ENCODE measurements around the gene MOV10L1. TPM values are rescaled to one million over a fixed set of nuclear protein-coding genes. Genes with fewer than 3 reads are reported as not detected.

MOV10L1 gene
- total RNA-seq, 2 experiments from 2014 or later, result 0.11 TPM; not detected in 1

DNA sequence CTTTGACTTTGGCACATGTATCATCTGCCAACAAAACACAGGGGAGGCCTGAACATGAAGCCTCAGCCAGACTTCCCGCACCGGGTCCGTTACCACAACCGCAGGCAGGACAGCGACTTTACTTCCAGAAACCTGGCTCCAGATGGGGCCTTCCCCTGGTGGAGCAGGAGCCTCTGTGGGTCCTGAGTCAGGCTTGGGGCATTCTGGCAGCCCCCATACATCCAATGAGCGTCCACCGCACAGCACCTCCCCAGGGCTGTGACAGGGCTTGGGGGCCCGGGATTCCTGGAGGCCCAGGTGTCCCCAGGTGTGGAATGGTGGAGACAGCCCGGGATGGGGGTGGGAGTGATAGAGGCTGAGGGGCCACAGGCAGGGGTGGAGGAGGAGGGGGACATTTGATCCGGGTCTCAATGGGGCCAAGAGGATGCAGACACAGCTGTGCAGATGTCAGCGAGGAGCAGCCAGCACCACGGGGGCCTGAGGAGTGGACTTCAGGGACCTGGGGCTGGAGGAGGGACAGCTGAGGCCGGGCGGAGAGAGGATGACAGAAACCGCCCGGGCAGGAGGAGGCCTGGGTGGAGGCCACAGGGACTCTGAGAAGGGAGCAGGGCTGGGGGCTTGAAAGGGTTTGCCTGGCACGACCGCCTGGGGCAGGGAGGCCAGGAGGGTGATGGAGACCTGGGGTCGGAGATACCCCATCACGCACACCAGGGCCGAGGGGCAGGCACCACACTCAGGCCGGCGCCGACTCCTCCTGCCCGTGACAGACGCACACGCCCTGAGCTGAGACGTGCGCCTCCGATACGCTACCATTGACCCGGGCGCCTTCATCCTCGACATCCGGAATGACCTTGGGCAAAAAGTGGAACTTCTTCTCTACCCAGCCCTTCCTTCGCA, 40.3 kb upstream of the MOV10L1 start:
- peaks cover 4% of the 10 kb centered on the region for H3K9me3 Mint-ChIP-seq (ENCODE audit: low read depth)
- no peak for ATAC-seq
- no peak for DNase-seq
- H3K4me1 Mint-ChIP-seq, result peaks cover 4% of the 10 kb centered on the region
- no peak overlapping the region for H3K27ac Mint-ChIP-seq
- peaks cover 3% of the 10 kb centered on the region for H3K27me3 Mint-ChIP-seq
- ChIA-PET CTCF (interaction anchor here (0.8 to 1.2 kb wide), 2 partner anchors 12 to 19 kb away, joined by 3 to 4 read pairs; no protein-coding TSS in a partner anchor), POLR2A (no interaction called here)
- H3K4me3 Mint-ChIP-seq, result no peak overlapping the region
- intact Hi-C loops (cut with DNase I, micrococcal nuclease), result no loop called here
- H3K36me3 Mint-ChIP-seq (ENCODE audit: low read depth), result no peaks in the 10 kb centered on the region

DNA sequence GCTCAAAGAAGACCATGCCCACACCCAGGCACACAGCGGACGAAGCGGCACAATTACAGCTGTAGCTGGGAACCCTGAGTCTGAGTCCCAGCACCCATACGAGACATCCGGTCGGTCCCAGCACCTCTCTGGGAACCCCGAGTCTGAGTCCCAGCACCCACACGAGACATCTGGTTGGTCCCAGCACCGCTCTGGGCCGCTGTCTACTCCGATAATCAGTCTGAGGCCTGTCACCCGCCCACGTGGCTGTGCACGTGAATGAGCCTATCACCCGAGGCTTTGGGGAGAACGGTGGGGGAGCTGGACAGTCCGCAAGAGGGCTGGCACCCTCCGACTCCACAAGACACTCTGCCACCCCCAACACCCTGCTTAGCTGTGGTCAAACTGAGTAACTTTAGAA, 37.9 kb upstream of the MOV10L1 start:
- Mint-ChIP-seq H3K4me1 (no peaks in the 10 kb centered on the region), H3K36me3 (ENCODE audit: low read depth) (no peaks in the 10 kb centered on the region), H3K27ac (no peak overlapping the region), H3K27me3 (peaks cover 9% of the 10 kb centered on the region), H3K9me3 (ENCODE audit: low read depth) (peaks cover 4% of the 10 kb centered on the region), H3K4me3 (no peak overlapping the region)
- ATAC-seq, result no peak
- intact Hi-C loops (cut with DNase I, micrococcal nuclease), result no loop called here
- ChIA-PET POLR2A (no interaction called here), CTCF (no interaction called here)
- no peak for DNase-seq

DNA sequence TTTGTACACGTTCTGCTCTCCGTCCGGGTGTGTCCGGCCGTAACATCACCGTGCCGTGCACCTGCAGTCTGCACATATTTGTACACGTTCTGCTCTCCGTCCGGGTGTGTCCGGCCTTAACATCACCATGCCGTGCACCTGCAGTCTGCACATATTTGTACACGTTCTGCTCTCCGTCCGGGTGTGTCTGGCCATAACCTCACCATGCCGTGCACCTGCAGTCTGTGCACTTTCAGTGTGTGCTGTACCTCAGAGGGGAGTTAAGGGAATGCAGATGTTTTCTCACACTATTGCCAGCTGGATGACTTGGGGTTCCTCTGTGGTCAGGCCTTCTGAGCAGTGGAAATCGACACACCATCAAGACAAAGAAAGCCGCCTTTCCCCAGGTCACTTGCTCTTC, 35.9 kb upstream of the MOV10L1 start:
- DNase-seq, result no peak
- no peak for ATAC-seq
- H3K4me3 Mint-ChIP-seq, result no peak overlapping the region
- H3K4me1 Mint-ChIP-seq, result no peaks in the 10 kb centered on the region
- ChIA-PET POLR2A (no interaction called here), CTCF (no interaction called here)
- peaks cover 4% of the 10 kb centered on the region for H3K9me3 Mint-ChIP-seq (ENCODE audit: low read depth)
- H3K27ac Mint-ChIP-seq, result no peak overlapping the region
- no peaks in the 10 kb centered on the region for H3K36me3 Mint-ChIP-seq (ENCODE audit: low read depth)
- peaks cover 12% of the 10 kb centered on the region for H3K27me3 Mint-ChIP-seq
- intact Hi-C loops (cut with DNase I, micrococcal nuclease), result no loop called here

DNA sequence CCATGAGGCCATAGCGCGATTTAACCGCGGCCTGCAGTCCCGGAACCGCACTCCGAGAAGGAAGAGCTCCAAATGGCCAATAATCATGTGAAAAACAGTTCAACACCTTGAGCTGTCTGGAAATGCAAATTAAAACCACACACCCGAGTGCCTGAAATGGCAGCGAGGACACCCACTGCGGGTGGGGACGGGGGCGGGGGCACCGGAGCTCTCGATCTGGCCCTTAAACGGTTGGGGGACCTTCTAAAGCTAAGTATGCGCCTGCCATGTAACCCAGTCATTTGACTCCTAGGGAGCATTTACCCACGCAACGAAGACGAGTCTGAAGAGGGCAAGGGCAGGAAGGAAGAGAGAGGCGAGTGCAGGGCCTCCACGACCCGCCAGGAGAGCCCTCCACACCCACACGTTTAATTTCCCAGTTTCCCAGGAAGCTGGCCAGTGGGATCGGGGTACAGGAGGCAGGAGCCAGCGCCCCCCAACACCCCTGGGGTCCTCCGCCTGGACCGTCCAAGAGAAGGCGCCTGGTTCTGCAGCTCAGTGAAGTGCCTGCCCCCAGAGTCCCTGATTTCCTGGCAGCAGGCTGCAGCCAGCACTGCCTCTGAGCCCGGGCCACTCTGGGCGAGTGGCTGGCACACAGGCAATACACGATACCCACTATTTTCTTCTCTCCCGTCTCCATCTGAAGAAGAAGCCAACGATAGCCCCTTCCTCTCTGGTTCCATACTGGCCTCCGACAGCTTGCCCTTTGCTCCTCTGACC, 33.4 kb upstream of the MOV10L1 start:
- Mint-ChIP-seq H3K9me3 (ENCODE audit: low read depth) (peaks cover 4% of the 10 kb centered on the region), H3K4me3 (no peak overlapping the region), H3K27ac (no peak overlapping the region), H3K27me3 (peaks cover 20% of the 10 kb centered on the region), H3K36me3 (ENCODE audit: low read depth) (no peaks in the 10 kb centered on the region), H3K4me1 (no peaks in the 10 kb centered on the region)
- no peak for DNase-seq
- ATAC-seq, result no peak
- intact Hi-C loops (cut with DNase I, micrococcal nuclease), result no loop called here
- POLR2A ChIA-PET, result no interaction called here
- CTCF ChIA-PET, result interaction anchor here (1.1 kb wide), 1 partner anchor 316 kb away, joined by 3 read pairs; no protein-coding TSS in a partner anchor

DNA sequence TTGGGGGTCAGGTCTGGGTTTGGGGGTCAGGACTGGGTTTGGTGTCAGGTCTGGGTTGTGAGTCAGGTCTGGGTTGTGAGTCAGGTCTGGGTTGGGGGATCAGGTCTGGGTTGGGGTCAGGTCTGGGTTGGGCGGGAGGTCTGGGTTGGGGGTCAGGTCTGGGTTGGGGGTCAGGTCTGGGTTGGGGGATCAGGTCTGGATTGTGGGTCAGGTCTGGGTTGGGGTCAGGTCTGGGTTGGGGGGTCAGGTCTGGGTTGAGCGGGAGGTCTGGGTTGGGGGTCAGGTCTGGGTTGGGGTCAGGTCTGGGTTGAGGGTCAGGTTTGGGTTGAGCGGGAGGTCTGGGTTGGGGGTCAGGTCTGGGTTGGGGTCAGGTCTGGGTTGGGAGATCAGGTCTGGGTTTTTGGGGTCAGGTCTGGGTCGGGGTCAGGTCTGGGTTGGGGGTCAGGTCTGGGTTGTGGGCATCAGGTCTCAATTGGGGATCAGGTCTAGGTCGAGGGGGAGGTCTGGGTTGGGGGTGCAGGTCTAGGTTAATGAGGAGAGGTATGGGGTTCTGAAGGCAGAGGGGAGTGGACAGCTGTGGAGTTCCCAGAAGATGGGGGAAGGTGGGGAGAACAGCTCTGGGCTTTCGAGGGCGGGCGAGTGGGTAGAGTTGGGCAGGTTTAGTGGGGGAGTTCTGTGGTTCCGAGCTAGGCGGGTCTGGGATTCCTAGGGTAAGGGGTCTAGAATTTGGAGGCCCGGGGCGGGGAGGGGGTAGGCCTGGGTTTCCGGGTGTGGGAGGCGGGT, 32.3 kb upstream of the MOV10L1 start:
- DNase-seq, result no peak
- Mint-ChIP-seq H3K27me3 (peaks cover 20% of the 10 kb centered on the region), H3K4me3 (no peak overlapping the region), H3K36me3 (ENCODE audit: low read depth) (no peaks in the 10 kb centered on the region), H3K27ac (no peak overlapping the region), H3K4me1 (no peaks in the 10 kb centered on the region), H3K9me3 (ENCODE audit: low read depth) (peaks cover 4% of the 10 kb centered on the region)
- POLR2A ChIA-PET, result no interaction called here
- ATAC-seq, result no peak
- CTCF ChIA-PET, result no interaction called here
- intact Hi-C loops (cut with DNase I, micrococcal nuclease), result no loop called here

DNA sequence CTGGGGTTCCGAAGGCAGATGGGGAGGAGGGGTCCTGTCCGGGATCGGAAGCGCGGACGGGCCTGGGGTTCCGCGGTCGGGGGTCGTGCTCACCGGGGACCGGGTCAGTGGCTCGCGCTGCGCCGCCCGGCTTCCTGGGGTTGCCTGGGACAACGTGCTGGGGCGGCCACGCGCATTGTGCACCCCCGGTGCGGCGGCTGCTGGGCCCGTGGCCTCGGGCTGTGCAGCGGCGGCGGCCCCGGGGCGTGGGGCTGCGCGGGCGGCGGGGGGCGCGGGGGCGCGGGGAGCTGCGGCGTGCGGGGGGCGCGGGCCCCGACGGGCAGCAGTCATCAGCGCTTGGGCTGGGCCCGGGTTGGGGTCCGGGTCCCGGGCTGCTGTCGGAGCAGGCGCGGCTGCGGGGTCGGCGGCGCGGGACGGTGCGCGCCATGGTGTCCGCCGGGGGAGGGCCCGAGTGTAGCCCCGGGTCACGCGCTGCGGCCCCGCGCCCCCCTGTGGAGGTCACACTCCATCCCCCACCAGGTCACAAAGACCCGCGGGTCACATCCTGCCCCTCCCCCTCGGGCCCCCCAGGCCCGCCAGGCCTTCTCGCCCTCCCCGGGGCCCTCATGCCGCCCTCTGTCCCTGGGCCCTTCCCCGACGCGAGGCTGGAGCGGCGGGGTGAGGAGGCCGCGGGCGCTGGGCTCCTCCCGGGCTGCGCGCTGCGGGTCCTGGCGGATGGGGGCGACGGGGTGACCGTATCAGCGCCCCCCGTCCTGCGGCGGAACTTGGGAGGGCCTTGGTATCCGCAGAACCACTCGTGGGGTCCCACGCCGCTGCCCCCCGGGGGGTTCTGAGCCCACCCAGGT, 31.5 kb upstream of the MOV10L1 start, which contains the start of gene TTLL8:
Gene TTLL8, minus strand, starts transcription at position 238 of the 845 bp plus-strand sequence.
- H3K9me3 Mint-ChIP-seq (ENCODE audit: low read depth), result peaks cover 4% of the 10 kb centered on the region
- H3K27me3 Mint-ChIP-seq, result peaks cover 20% of the 10 kb centered on the region
- ATAC-seq (no peak), DNase-seq (no peak)
- no peak within 1 kb of the TSS for H3K4me3 Mint-ChIP-seq
- ChIA-PET CTCF (interaction anchor here (0.5 kb wide), 1 partner anchor 46 kb away, joined by 4 read pairs; no protein-coding TSS in a partner anchor), POLR2A (no interaction called here)
- H3K4me1 Mint-ChIP-seq, result no peaks in the 10 kb centered on the region
- no peak within 1 kb of the TSS for H3K27ac Mint-ChIP-seq
- H3K36me3 Mint-ChIP-seq (ENCODE audit: low read depth), result no peaks in the 10 kb centered on the region
- intact Hi-C loops (cut with DNase I, micrococcal nuclease), result no loop called here

DNA sequence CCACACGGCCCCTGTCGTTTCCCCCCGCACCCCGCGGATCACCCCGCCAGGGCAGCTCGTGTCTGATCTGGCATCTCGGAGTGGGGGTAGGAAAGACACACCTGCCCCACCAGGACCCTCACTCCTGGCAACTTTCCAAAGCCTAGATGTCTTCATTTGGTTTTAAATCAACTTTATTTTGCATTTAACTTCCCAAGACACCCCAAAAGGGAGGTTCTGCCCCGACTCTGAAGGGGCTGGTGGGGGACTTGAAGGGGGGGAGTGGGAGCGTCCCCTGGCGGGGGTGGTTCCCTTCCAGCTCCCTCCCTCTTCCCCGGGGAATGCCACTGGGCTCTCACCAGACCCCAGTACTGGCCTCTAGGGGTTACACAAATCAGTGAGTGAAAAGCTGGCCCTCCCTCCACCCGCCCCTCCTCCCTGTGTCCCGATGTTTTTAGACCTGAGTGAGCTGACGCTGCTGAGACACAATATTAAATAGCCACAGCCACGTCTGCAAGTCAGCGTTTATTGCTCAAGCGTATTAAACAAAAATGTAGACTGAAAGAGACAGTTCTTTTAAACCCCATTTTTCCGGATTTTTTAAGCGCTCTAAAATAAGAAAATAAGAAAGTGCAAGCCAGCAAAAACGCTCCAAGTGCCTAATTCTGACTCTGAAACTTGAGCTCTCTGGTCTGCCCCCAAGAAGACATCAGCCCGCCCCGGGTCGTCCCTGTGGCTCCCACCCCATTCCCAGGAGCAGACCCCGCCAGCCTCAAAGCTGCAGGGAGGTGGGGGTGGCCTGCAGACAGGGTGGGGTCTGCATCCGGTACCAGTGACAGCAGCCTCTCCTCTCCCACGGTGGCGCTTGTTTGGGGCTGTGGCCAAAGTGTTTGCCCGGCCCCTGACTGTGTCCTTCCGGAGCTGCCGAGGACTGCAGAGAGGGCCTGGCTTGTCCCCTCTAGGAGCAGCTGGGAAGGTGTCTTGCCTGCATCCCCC, 30.6 kb upstream of the MOV10L1 start:
- Mint-ChIP-seq H3K27me3 (peaks cover 20% of the 10 kb centered on the region), H3K9me3 (ENCODE audit: low read depth) (no peaks in the 10 kb centered on the region), H3K4me3 (no peak overlapping the region), H3K36me3 (ENCODE audit: low read depth) (no peaks in the 10 kb centered on the region), H3K27ac (no peak overlapping the region), H3K4me1 (no peaks in the 10 kb centered on the region)
- intact Hi-C loops (cut with DNase I, micrococcal nuclease), result no loop called here
- CTCF ChIA-PET, result interaction anchor here (0.5 kb wide), 1 partner anchor 45 kb away, joined by 4 read pairs; no protein-coding TSS in a partner anchor
- DNase-seq, result no peak
- ATAC-seq, result no peak
- POLR2A ChIA-PET, result no interaction called here

DNA sequence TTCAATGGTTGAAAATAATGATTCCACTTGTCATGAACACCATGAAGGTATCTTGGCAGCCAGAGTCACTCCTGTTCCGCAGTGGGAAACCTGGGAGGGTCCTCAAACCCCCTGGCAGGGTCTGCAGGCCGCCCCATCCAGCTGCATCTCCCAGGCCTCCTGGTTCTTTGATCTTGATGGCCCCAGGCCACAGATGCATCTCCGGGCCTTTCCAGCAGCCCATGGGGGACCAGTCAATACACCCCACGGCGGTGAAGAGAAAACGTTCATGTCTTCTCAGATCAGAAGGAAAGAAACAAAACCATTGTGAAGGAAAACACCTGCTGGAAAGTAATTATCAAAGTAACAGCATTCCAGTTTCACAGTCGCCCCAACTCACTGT, 29.9 kb upstream of the MOV10L1 start:
- Mint-ChIP-seq H3K36me3 (ENCODE audit: low read depth) (no peaks in the 10 kb centered on the region), H3K27me3 (peaks cover 20% of the 10 kb centered on the region), H3K27ac (no peak overlapping the region), H3K4me1 (no peaks in the 10 kb centered on the region), H3K9me3 (ENCODE audit: low read depth) (no peaks in the 10 kb centered on the region), H3K4me3 (no peak overlapping the region)
- ChIA-PET POLR2A (no interaction called here), CTCF (no interaction called here)
- ATAC-seq (no peak), DNase-seq (no peak)
- intact Hi-C loops (cut with DNase I, micrococcal nuclease), result no loop called here

DNA sequence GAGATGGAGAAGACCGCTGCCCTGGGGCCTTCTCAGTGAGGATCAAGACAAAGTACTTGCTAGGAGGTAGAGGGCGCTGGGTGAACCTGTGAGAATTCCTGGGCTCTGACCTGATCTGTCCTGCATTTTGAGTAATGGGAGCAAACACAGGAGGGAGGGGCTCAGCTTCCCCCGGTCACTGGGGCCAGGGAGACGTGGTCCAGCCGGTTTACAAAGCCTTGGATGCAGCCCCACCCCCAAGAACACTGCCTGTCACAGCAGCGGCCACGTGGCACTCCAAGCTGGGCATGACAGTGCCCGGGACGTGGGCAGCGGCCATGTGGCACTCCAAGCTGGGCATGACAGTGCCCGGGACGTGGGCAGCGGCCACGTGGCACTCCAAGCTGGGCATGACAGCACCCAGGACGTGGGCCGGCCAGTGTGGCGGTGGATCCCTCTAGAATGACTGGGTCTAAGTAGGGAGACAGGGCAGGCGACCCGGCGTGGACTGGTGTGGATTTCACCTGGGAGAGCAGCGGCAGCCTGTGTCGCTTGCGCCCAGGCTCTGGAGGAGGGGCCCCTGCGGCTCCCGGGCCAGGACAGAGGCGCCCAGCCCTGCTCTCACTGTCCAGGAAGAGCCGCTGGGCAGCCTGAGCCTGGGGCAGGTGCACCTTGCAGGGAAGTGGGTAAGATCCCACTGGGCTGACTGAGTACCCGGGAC, 29.2 kb upstream of the MOV10L1 start:
- POLR2A ChIA-PET, result no interaction called here
- Mint-ChIP-seq H3K4me3 (no peak overlapping the region), H3K9me3 (ENCODE audit: low read depth) (no peaks in the 10 kb centered on the region), H3K27ac (no peak overlapping the region), H3K36me3 (ENCODE audit: low read depth) (no peaks in the 10 kb centered on the region), H3K4me1 (no peaks in the 10 kb centered on the region), H3K27me3 (peaks cover 17% of the 10 kb centered on the region)
- CTCF ChIA-PET, result no interaction called here
- intact Hi-C loops (cut with DNase I, micrococcal nuclease), result no loop called here
- ATAC-seq, result no peak
- no peak for DNase-seq

Data from activated CD4-positive, alpha-beta T cell treated with anti-CD3 and anti-CD28 coated beads for 36 hours (primary cell).